Measurements from ENCODE around the gene CHD9. TPM values are rescaled to one million over a fixed set of nuclear protein-coding genes. Genes with fewer than 3 reads are reported as not detected.

Gene CHD9
- total RNA-seq, 1 experiment from 2014 or later = 18.9 TPM

DNA sequence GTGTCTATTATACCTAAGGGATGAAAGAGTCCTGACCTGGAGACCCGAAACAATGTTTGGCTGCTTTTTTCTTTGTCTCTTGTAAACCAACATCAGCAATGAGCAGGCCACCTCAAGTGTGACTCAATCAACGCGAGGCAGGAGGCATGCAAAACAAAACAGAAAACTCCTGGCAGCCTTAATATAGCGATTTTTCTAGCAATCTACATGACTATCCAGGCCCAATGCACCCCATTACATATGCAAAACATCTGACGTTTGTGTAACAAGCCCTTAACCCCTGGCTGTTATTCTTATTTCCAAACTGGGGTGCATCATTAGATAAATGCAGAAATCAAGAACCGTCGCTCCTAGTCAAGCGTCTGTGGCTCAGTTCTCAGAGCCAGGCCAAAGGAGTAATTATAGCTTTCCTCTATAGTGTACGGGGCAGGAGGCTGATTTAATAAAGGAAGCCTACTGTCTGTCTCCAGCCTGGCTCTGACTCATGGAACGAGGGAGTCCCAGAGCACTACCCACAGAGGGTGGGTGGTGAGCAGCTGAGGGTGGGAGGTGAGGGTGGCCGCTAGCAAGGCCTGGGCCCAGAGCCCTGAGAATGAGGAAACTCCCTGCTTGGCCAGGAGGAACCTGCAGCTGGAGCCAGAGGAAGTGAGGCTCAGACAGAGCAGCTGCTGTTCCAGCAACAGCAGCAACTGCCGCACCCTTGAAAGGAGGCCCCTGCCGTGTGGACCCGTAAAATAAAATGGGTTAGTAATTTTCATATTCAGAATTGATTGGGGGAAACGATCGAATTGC, 43.9 kb downstream of the CHD9 start:
- Histone ChIP-seq H3K27me3 (ENCODE audit: insufficient read depth, low read length) (no peaks in the 10 kb centered on the region), H3K4me2 (ENCODE audit: low read length) (peak overlapping the region; percentile 97), H3K36me3 (ENCODE audit: control insufficient read depth in 1 of 2, insufficient read depth in 2 of 2, low read length in 2 of 2) (peaks cover 0 to 4% of the 10 kb centered on the region in 2 experiments; a peak in 1 of 4 replicates), H3K79me2 (ENCODE audit: insufficient read depth, low read length) (peaks cover 91% of the 10 kb centered on the region), H3K9me3 (ENCODE audit: control insufficient read depth in 1 of 2, insufficient read depth in 1 of 2, low read depth in 1 of 2, low read length in 2 of 2) (no peaks in the 10 kb centered on the region), H3K9ac (ENCODE audit: low read length) (peak overlapping the region; percentile 56), H3K4me3 (replicated peaks in 1 of 2; ENCODE audit: low read depth in 1 of 2, low read length in 2 of 2) (peak overlapping the region in 1 of 2 experiments; percentile 56; a peak in 2 of 4 replicates), H4K20me1 (ENCODE audit: insufficient read depth) (no peaks in the 10 kb centered on the region), H3K9me2 (ENCODE audit: insufficient read depth) (no peaks in the 10 kb centered on the region), H3K27ac (ENCODE audit: low read depth, low read length) (peak overlapping the region; percentile 83), H2AFZ (ENCODE audit: low read depth, low read length, poor library complexity, severe bottlenecking) (no peak overlapping the region), H3K4me1 (ENCODE audit: control insufficient read depth in 1 of 2, insufficient read depth in 2 of 2, low read length in 2 of 2) (peaks cover 34 to 41% of the 10 kb centered on the region in 2 experiments)
- TF ChIP-seq, protein P1, sequence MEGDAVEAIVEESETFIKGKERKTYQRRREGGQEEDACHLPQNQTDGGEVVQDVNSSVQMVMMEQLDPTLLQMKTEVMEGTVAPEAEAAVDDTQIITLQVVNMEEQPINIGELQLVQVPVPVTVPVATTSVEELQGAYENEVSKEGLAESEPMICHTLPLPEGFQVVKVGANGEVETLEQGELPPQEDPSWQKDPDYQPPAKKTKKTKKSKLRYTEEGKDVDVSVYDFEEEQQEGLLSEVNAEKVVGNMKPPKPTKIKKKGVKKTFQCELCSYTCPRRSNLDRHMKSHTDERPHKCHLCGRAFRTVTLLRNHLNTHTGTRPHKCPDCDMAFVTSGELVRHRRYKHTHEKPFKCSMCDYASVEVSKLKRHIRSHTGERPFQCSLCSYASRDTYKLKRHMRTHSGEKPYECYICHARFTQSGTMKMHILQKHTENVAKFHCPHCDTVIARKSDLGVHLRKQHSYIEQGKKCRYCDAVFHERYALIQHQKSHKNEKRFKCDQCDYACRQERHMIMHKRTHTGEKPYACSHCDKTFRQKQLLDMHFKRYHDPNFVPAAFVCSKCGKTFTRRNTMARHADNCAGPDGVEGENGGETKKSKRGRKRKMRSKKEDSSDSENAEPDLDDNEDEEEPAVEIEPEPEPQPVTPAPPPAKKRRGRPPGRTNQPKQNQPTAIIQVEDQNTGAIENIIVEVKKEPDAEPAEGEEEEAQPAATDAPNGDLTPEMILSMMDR (IDR thresholded peaks at IDR 0.05 in 2 of 3, conservative IDR thresholded peaks at IDR 0.05 in 1 of 3; ENCODE audit: borderline replicate concordance in 1 of 3, insufficient read depth in 1 of 3, low read depth in 2 of 3, low read length in 2 of 3) = no peak
- TF ChIP-seq CEBPB (IDR thresholded peaks at IDR 0.05; ENCODE audit: low read depth) = no peak
- no peak for TF ChIP-seq ZNF274 (IDR thresholded peaks at IDR 0.05; ENCODE audit: low read depth, low read length)
- TF ChIP-seq POLR2A (IDR thresholded peaks at IDR 0.05; ENCODE audit: borderline replicate concordance, extremely low read depth, insufficient read depth, insufficient read length) = no peak
- 0 out of 2 replicates have a peak, but pooled peaks have one; percentile 6 for TF ChIP-seq POLR2AphosphoS5 (IDR thresholded peaks at IDR 0.05; ENCODE audit: low read depth, low read length)
- TF ChIP-seq, protein P2, sequence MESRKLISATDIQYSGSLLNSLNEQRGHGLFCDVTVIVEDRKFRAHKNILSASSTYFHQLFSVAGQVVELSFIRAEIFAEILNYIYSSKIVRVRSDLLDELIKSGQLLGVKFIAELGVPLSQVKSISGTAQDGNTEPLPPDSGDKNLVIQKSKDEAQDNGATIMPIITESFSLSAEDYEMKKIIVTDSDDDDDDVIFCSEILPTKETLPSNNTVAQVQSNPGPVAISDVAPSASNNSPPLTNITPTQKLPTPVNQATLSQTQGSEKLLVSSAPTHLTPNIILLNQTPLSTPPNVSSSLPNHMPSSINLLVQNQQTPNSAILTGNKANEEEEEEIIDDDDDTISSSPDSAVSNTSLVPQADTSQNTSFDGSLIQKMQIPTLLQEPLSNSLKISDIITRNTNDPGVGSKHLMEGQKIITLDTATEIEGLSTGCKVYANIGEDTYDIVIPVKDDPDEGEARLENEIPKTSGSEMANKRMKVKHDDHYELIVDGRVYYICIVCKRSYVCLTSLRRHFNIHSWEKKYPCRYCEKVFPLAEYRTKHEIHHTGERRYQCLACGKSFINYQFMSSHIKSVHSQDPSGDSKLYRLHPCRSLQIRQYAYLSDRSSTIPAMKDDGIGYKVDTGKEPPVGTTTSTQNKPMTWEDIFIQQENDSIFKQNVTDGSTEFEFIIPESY (IDR thresholded peaks at IDR 0.05; ENCODE audit: extremely low read depth, insufficient replicate concordance, low read length) = no peak
- no peak for TF ChIP-seq YY1 (IDR thresholded peaks at IDR 0.05; ENCODE audit: extremely low read depth, insufficient replicate concordance, low read depth, low read length)
- intact Hi-C loops (cut with micrococcal nuclease) = loop anchor here (2.0 kb wide), 1 partner anchor 44 kb away; the partner anchor contains the start of gene CHD9
- RAD21 ChIA-PET (ENCODE audit: low non-redundant PET in 1 of 2, low total read pairs in 2 of 2, uncharacterized antibody in 2 of 2, unreplicated experiment in 2 of 2) = no interaction called here
- POLR2A ChIA-PET = interaction anchor here (1.0 to 1.9 kb wide), 2 partner anchors 16 to 19 kb away, joined by 3 to 4 read pairs; no protein-coding TSS in a partner anchor
- CTCF ChIA-PET = interaction anchor here (1.5 to 1.7 kb wide), 2 partner anchors 43 to 185 kb away, joined by 3 to 5 read pairs; partner anchors contain the start of gene CHD9
- no TSS peak for BruUV-seq (replicated peaks)
- DNase-seq (ENCODE audit: low read depth, low spot score) = no peak
- ATAC-seq = peak; percentile 37

Measured in HCT116 (cell line).